Measurements from ENCODE around the gene PEX10. TPM values are rescaled to one million over a fixed set of nuclear protein-coding genes. Genes with fewer than 3 reads are reported as not detected.

Gene PEX10
- total RNA-seq, 1 donor from 2014 or later = 24.9 TPM

DNA sequence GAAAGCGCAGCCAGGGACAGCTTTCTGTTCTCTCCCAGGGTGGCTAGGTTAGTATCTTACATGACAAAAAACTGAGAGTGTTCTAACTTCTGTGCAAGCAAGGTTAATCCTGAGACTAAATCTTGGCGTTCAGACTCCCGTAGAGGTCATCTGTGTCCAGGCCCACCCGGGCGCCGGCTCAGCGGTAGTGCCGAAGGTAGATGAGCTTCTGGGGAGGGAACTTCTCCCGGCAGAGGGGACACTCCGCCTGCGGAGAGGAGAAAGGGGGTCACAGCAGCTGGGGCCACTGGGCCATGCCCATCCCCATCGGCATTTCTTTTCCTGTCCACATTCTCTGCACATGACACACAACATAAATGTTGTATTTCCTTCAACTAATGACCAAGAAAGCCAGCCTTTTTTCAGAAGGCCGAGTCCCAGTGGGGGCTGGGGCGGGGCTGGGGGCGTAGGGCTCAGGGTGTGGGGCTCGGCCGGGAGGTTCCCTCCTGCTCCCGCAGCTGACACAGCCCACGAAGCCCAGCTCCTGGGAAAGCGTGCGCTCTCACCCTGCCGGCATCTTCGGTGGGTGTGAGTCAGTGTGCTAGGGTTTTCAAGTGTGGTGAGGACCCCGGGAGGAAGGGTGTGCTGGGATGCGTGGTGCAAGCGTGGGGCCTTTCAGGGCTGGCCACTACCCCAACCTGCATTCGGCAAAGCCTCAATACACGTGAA, 6.6 kb downstream of the PEX10 start:
- DNase-seq (ENCODE audit: low read depth in 2 of 2) = no peak

DNA sequence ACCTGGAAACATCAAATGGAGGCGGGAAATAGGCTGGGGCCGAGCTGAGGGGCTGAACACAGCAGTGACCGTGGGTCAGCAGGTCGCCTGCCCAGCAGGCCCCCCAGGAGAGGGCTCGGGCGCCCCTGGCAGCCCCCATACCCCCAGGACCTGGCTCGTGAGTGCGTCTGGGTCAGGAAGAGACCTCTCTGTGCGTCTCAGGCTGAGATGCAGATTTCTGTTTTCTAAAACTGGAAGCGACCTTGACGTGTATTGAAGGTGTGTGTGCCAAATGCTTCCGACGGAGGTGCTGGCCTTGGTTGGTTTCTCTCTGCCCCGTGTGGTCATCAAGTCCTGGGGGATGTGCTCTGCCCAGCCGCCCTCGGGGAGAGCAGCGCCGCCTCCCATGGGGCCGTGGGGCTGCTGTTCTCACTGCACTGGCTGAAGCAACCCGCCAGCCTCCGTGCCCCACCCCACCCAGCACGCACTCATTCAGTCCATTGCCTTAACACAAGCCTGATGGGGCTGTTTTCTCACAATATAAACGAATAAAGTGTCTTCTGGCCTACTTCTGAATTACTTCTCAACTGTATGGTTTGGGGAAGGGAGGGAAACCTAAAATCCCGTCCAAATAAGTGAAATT, 7.4 kb downstream of the PEX10 start:
- DNase-seq (ENCODE audit: low read depth in 2 of 2) = no peak

- DNase-seq (ENCODE audit: low read depth in 2 of 2) = no peak
These were observed 8.0 kb downstream of the PEX10 start for GRCh38 chr1:2404142-2404889.

DNA sequence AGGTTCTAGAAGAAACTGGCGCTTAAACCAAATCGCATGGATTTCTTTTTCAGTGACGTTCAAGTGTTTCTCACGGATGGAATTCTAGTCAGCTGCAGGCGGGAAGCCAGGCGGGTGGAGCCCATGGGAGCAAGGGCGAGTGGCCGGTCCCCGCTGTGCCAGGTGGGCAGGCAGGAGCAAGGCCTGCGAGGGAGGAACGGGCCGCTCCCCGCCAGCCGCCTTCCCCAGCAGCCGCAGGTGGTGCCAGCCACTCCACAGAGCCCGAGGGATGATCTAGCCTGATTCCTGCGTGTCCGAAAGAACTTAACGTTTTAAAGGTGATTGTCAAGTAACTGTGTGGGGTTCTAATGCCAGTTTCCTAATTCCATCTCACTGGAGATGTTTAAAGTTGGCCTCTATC, 9.1 kb downstream of the PEX10 start:
- no peak for DNase-seq (ENCODE audit: low read depth in 2 of 2)

- DNase-seq (ENCODE audit: low read depth in 2 of 2) = no peak
These were observed 9.9 kb downstream of the PEX10 start for GRCh38 chr1:2402420-2402819.

GRCh38 chr1:2400950-2401649, 11.3 kb downstream of the PEX10 start:
- DNase-seq (ENCODE audit: low read depth in 2 of 2) = no peak

DNA sequence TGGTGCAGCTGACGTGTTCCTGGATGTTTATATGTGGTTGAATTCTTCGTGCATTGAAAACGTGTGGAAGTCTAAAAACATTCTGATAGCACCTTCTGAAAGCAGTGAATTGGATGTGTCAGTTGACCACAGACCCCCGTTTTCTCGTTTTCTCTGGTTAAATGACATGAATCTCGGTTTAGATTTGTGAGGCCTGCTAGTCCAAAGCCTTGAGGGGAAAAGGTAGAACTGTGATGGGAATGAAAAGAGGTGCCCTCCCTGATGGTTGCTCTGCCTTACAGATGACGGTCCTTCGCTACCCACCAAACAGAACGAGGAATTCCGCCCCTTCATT, 11.8 kb downstream of the PEX10 start:
- DNase-seq (ENCODE audit: low read depth in 2 of 2) = no peak

GRCh38 chr1:2399890-2400575, 12.3 kb downstream of the PEX10 start:
- no peak for DNase-seq (ENCODE audit: low read depth in 2 of 2)

- no peak for DNase-seq (ENCODE audit: low read depth in 2 of 2)
These were observed 13.5 kb downstream of the PEX10 start for GRCh38 chr1:2398871-2399270.

GRCh38 chr1:2397007-2397679, 15.2 kb downstream of the PEX10 start:
- no peak for DNase-seq (ENCODE audit: low read depth in 2 of 2)

DNA sequence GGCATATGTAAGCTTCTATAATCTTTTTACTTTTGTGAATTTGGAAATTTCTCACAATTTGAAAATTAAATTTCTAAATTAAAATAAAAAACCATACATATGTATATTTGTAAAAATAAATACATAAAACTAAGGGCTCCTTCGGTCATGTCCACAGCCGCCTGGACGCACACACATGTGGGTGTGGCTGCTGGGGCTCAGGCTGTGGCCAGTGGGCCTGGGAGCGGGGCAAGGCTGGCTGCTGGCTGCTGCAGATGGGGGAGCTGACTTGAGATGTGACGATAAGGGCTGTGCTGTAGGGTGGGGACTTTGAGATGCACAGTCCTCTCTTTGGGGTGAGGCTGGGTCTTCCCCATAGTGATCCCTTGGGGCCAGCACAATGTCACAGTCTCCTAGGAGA, 15.9 kb downstream of the PEX10 start:
- no peak for DNase-seq (ENCODE audit: low read depth in 2 of 2)

DNA sequence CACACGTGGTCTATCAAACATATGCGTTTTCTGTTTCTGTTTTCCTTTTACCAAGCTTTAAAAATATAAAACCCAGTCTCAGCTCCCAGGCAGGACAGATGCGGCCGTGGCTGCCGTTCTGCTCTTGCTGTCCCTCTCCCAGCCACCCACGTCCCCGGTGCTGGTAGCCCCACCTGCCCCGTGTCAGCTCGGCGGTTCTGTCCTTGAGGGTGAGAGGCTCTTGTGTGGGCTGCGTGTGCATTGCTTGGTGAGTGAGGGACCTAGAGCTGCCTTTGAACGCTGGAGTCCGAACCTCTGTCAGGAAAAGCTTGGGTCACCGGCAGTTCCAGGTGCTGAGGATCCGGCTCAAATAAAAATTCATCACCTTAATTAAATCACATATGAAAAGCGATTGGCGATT, 16.3 kb downstream of the PEX10 start:
- DNase-seq (ENCODE audit: low read depth in 2 of 2) = no peak

GRCh38 chr1:2395245-2395644, 17.1 kb downstream of the PEX10 start:
- no peak for DNase-seq (ENCODE audit: low read depth in 2 of 2)

- DNase-seq (ENCODE audit: low read depth in 2 of 2) = no peak
These were observed 17.6 kb downstream of the PEX10 start for GRCh38 chr1:2394761-2395160.

DNA sequence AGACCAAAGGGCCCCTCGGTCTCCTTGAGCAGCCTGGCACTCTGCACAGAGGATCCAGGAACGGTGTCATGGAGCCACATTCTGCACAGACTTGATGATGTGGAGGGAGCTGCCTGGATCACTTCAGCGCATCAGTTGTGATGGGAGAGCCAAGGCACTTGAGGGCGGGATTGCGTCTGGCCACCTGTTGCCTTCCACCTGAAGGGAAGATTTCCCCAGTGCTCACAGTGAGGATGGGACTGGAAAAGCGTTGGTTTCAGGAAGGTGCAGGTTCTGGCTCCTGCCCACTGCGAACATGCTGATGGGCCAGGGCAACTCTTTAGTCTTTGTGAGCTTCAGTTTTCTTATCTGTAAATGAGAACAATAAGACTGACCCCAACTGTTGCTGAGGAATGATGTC, 18.1 kb downstream of the PEX10 start:
- no peak for DNase-seq (ENCODE audit: low read depth in 2 of 2)

DNA sequence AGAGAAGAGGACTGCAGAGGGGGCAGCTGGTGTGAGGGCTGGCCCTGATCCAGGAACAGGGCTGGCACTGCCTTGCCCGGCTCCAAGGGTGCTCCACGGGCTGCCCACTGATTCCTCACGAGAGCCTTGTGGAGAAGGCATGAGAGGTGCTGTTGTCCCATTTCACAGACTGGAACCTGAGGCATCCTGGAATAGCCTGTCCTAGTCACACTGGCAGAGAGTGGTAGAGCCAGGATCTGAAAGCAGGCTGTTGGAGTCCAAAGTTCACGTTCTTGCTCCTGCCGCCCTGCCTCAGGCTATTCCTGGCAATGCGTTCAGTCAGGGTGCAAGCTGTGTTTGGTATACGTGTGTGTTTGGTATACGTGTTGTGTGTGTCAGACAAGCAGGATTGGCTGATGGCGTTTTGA, 18.9 kb downstream of the PEX10 start:
- DNase-seq (ENCODE audit: low read depth in 2 of 2) = no peak

DNA sequence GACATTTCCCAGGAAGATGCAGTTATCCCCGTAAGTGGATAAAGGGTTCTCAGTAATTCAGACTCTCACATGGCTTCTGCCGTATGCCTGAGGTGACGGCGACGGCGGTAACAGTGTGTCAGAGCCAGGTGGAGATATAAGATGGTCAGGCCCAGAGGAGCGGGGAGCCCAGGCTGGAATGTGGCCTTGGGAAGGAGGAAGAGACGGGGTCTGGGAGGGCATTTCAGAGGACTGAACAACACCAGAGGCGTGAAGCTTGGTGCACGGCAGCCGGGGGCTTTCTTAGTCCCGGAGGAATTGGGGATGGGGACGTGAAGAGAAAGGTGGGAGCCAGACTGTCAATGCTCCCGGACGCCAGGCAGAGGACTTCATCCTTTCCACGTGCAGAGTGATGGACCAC, 19.7 kb downstream of the PEX10 start:
- DNase-seq (ENCODE audit: low read depth in 2 of 2) = peak in 1 of 2 donors; percentile 12

GRCh38 chr1:2391931-2392509, 20.3 kb downstream of the PEX10 start:
- DNase-seq (ENCODE audit: low read depth in 2 of 2) = peak in 1 of 2 donors; percentile 13

- DNase-seq (ENCODE audit: low read depth in 2 of 2) = peak; percentile 96 to 99
These were observed 21.1 kb downstream of the PEX10 start, which contains the start of the genes MORN1 and RER1 for GRCh38 chr1:2391041-2391930. TSS of gene MORN1 (minus strand) at chr1:2391554. CDS start at chr1:2391533, 21 bp downstream. TSS of gene RER1 (plus strand) at chr1:2391841. CDS start at chr1:2395791, 3,950 bp downstream.

All from dermis microvascular lymphatic vessel endothelial cell (primary cell).